CD14-positive monocyte (primary cell): ENCODE results near the gene DCC. TPM values are rescaled to one million over a fixed set of nuclear protein-coding genes. Genes with fewer than 3 reads are reported as not detected.

Experiments
- DNase-seq, 3 donors: peaks; one replicate each; pipeline ENCODE4 v3.0.0-alpha.2; 2011 to 2022
- H2AFZ ChIP-seq: 2 replicates; pipeline ENCODE4 v1.6.0; 2012; ENCODE audit warnings: mild to moderate bottlenecking, low read depth, low read length, inconsistent platforms; ENCODE audit not compliant: insufficient read depth, poor library complexity, severe bottlenecking
- H3K27ac ChIP-seq, 2 donors: 1 replicate in 1 of 2; 2 replicates in 1 of 2; pipeline ENCODE4 v1.5.1; 2012 to 2013; ENCODE audit warnings: low read length in 2 of 2, control low read depth in 1 of 2, inconsistent platforms in 1 of 2, low read depth in 1 of 2, mild to moderate bottlenecking in 1 of 2
- H3K27me3 ChIP-seq, 2 donors: one replicate each; pipeline versions ENCODE4 v1.6.0 to v1.6.1; 2011 to 2013; ENCODE audit warnings: low read length in 2 of 2; ENCODE audit not compliant: control insufficient read depth in 2 of 2, insufficient read depth in 2 of 2
- H3K36me3 ChIP-seq, 2 donors: replicated peaks in 1 of 2; 1 replicate in 1 of 2; 2 replicates in 1 of 2; pipeline versions ENCODE4 v1.5.1 to v1.6.1; 2012 to 2013; ENCODE audit warnings: low read length in 2 of 2, control low read depth in 1 of 2, inconsistent platforms in 1 of 2, mild to moderate bottlenecking in 1 of 2; ENCODE audit not compliant: insufficient read depth in 2 of 2, control insufficient read depth in 1 of 2
- H3K4me1 ChIP-seq, 2 donors: 1 replicate in 1 of 2; 2 replicates in 1 of 2; pipeline versions ENCODE4 v1.5.1 to v1.6.1; 2012 to 2013; ENCODE audit warnings: low read length in 2 of 2, control low read depth in 1 of 2, inconsistent platforms in 1 of 2, mild to moderate bottlenecking in 1 of 2, moderate library complexity in 1 of 2; ENCODE audit not compliant: insufficient read depth in 2 of 2, control insufficient read depth in 1 of 2
- H3K4me2 ChIP-seq: replicated peaks from 2 replicates; pipeline ENCODE3; 2012; ENCODE audit warnings: low read length, moderate library complexity, mild to moderate bottlenecking; ENCODE audit not compliant: poor library complexity, severe bottlenecking; ENCODE audit errors: extremely low read depth
- H3K4me3 ChIP-seq, 3 experiments: fragments of 200-600 bp in 1 of 3; sonication (generic) in 1 of 3; replicated peaks in 1 of 3; 1 replicate in 2 of 3; 2 replicates in 1 of 3; pipeline ENCODE4 v1.5.1; 2011 to 2013; ENCODE audit warnings: low read length in 3 of 3, mild to moderate bottlenecking in 3 of 3, control low read depth in 2 of 3, low read depth in 2 of 3, inconsistent platforms in 1 of 3, moderate library complexity in 1 of 3
- H3K79me2 ChIP-seq: 2 replicates; pipeline ENCODE4 v1.6.0; 2012; ENCODE audit warnings: mild to moderate bottlenecking, control low read depth, inconsistent platforms, low read length, moderate library complexity; ENCODE audit not compliant: insufficient read depth
- H3K9ac ChIP-seq: 2 replicates; pipeline ENCODE4 v1.6.0; 2017; ENCODE audit warnings: low read length, mild to moderate bottlenecking; ENCODE audit not compliant: insufficient read depth, poor library complexity, severe bottlenecking
- H3K9me3 ChIP-seq, 2 donors: replicated peaks in 1 of 2; 1 replicate in 1 of 2; 2 replicates in 1 of 2; pipeline versions ENCODE4 v1.5.1 to v1.6.1; 2012 to 2013; ENCODE audit warnings: low read length in 2 of 2, control low read depth in 1 of 2; ENCODE audit not compliant: control insufficient read depth in 1 of 2, insufficient read depth in 1 of 2
- H4K20me1 ChIP-seq: 2 replicates; pipeline ENCODE4 v1.6.0; 2012; ENCODE audit warnings: mild to moderate bottlenecking, low read length, control low read depth, moderate library complexity; ENCODE audit not compliant: insufficient read depth
- H3K27ac Mint-ChIP-seq, 7 donors: one replicate each; pipeline ENCODE4 v1.8.0; 2020; ENCODE audit warnings: mild to moderate bottlenecking in 7 of 7, mixed read lengths in 7 of 7, moderate library complexity in 6 of 7, inconsistent platforms in 2 of 7
- H3K27me3 Mint-ChIP-seq, 3 donors: one replicate each; pipeline ENCODE4 v1.8.0; 2021 to 2022; ENCODE audit warnings: low read depth in 3 of 3, mild to moderate bottlenecking in 3 of 3, mixed read lengths in 3 of 3, moderate library complexity in 3 of 3, inconsistent platforms in 1 of 3
- H3K36me3 Mint-ChIP-seq, 2 donors: one replicate each; pipeline ENCODE4 v1.8.0; 2020; ENCODE audit warnings: mixed read lengths in 2 of 2, inconsistent platforms in 1 of 2, mild to moderate bottlenecking in 1 of 2
- H3K4me1 Mint-ChIP-seq: one replicate; pipeline ENCODE4 v1.8.0; 2020; ENCODE audit warnings: mild to moderate bottlenecking, mixed read lengths
- H3K4me3 Mint-ChIP-seq, 2 donors: one replicate each; pipeline ENCODE4 v1.8.0; 2020; ENCODE audit warnings: mild to moderate bottlenecking in 2 of 2, mixed read lengths in 2 of 2, moderate library complexity in 1 of 2
- H3K9me3 Mint-ChIP-seq, 7 donors: one replicate each; pipeline ENCODE4 v1.8.0; 2020 to 2022; ENCODE audit warnings: mixed read lengths in 7 of 7, mild to moderate bottlenecking in 6 of 7, moderate library complexity in 6 of 7, inconsistent platforms in 2 of 7
- CTCF ChIP-seq: fragments of 200-600 bp; IDR thresholded peaks from one replicate; pipeline ENCODE4 v1.8.0; 2022; ENCODE audit warnings: antibody characterized with exemption, mild to moderate bottlenecking
- WGBS: methylation state at CpG from one replicate; pipeline ENCODE4 v1.1.5; 2013; ENCODE audit warnings: missing lambda C conversion rate; ENCODE audit not compliant: insufficient coverage; 5-methylcytosine and 5-hydroxymethylcytosine counted together
- intact Hi-C, 2 donors: fragments of 100-400 bp; cut with micrococcal nuclease; formaldehyde crosslinking; loops; one replicate each; pipeline versions ENCODE4 v1.15.0 to v1.15.1; 2023
- polyA plus RNA-seq, 3 donors: library from polyadenylated mRNA; depleted of rRNA in 1 of 3; unstranded in 2 of 3; stranded (reverse) in 1 of 3; fragments of 300-500 nt in 2 of 3; fragments of >200 nt in 1 of 3; fragmentation: Illumina TruSeq in 2 of 3; gene quantifications; 1 replicate in 2 of 3; 2 replicates in 1 of 3; pipeline ENCODE4 v1.2.3, GENCODE V29; 2012 to 2021

Gene DCC
- polyA plus RNA-seq, 3 donors = not detected

DNA sequence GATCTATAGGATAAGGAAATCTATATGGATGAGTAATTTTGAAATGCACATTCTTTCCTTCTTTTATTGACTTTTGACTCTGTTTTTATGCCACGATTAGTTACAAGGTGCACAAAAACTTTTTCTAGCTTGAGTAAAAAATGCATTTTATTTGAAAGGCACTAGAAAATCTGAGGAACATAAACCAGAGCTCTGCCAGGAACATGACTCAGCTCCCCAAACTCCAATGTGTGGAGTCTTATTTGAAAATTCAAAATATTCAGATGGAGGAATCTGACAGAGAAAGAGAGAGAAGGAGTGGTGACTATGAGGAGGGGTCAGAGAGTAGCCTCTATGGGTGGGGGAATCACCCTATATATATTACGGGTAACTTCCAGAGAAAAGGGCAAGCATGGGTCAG is 231.0 kb downstream of the DCC start:
- no peaks in the 10 kb centered on the region for H3K9me3 ChIP-seq
- Mint-ChIP-seq H3K36me3 (no peaks in the 10 kb centered on the region), H3K27me3 (no peaks in the 10 kb centered on the region), H3K27ac (no peak overlapping the region), H3K4me3 (no peak overlapping the region), H3K4me1 (no peaks in the 10 kb centered on the region), H3K9me3 (no peaks in the 10 kb centered on the region)
- no peak overlapping the region for H2AFZ ChIP-seq
- intact Hi-C loops = no loop called here
- no peaks in the 10 kb centered on the region for H3K27me3 ChIP-seq
- no CpG with 5 or more reads among the region's 2 CpGs for WGBS
- no peaks in the 10 kb centered on the region for H3K79me2 ChIP-seq
- no peaks in the 10 kb centered on the region for H3K4me1 ChIP-seq
- no peak overlapping the region for H3K4me3 ChIP-seq
- H3K36me3 ChIP-seq = no peaks in the 10 kb centered on the region
- no peak overlapping the region for H3K27ac ChIP-seq
- no peak for TF ChIP-seq CTCF
- H3K4me2 ChIP-seq = no peak overlapping the region
- no peak overlapping the region for H3K9ac ChIP-seq
- H4K20me1 ChIP-seq = no peaks in the 10 kb centered on the region
- DNase-seq = no peak

DNA sequence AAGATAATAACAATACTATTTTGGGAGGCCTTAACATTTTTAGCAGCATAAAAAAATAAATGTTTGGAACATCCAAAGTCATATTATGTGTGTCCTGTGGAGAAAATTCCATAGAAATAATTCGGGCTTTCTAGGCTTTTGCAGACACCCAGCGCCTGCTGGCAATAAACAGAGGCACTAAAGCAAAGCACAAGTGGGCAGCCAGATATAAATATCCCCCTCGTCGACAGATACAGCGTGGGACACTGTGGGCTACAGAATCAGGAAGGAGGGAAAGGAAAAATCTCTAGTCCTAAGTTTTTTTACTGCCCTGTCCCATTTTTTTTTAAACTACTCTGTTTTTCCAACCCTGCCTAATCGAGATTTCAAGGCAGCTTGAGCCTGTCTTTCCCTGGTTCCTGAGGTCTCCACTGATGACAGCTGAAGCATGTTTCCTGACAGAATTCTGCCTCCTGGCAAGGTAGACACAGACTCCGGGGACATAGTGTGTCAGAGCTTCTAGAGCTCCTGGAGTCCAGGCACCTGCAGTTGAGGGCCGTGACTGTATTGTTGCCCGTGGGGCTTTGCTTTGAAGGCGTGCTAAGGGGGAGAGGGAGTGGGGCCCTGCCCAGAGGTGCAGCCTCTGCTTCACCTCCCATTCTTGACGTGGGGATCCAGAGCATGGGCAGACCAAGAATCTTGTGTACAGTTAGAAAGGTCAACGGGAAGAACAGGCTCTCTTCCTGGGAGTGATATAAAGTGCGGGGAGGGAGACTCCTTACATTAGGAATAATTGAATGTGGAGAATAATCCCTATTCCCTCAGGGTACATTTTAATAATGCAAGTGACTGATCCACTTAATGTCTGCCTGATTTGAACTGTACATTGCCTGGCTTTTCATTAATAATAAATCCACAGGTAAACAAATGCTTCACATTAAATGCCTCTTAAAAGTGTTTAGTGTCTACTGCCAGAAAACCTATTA is 232.3 kb downstream of the DCC start:
- intact Hi-C loops = no loop called here
- WGBS = 79% methylated on average over 5 of the region's 13 CpGs
- H3K36me3 Mint-ChIP-seq = no peaks in the 10 kb centered on the region

More for the DNA sequence above, 232.3 kb downstream of the DCC start:
- no peaks in the 10 kb centered on the region for H3K79me2 ChIP-seq
- no peaks in the 10 kb centered on the region for H3K36me3 ChIP-seq
- no peaks in the 10 kb centered on the region for H3K27me3 ChIP-seq
- H3K4me1 ChIP-seq = no peaks in the 10 kb centered on the region
- DNase-seq = no peak
- Mint-ChIP-seq H3K4me1 (no peaks in the 10 kb centered on the region), H3K27ac (no peak overlapping the region), H3K27me3 (no peaks in the 10 kb centered on the region), H3K9me3 (no peaks in the 10 kb centered on the region), H3K4me3 (no peak overlapping the region)
- no peak overlapping the region for H3K4me2 ChIP-seq
- no peak overlapping the region for H2AFZ ChIP-seq
- H4K20me1 ChIP-seq = no peaks in the 10 kb centered on the region
- no peaks in the 10 kb centered on the region for H3K9me3 ChIP-seq
- no peak overlapping the region for H3K9ac ChIP-seq
- H3K27ac ChIP-seq = no peak overlapping the region
- TF ChIP-seq CTCF = no peak
- H3K4me3 ChIP-seq = no peak overlapping the region
